ENCODE data around the gene MEGF10. TPM values are rescaled to one million over a fixed set of nuclear protein-coding genes. Genes with fewer than 3 reads are reported as not detected.

The MEGF10 gene
- total RNA-seq, 1 donor from 2014 or later, result 96.1 TPM

- no peak overlapping the region for H3K27ac Mint-ChIP-seq (ENCODE audit: unreplicated experiment)
- peaks cover 2% of the 10 kb centered on the region for H3K9me3 Mint-ChIP-seq
- H3K4me3 Mint-ChIP-seq, result no peak overlapping the region
- DNase-seq (ENCODE audit: low read depth, low spot score), result no peak
- no peaks in the 10 kb centered on the region for H3K27me3 Mint-ChIP-seq (ENCODE audit: low read depth)
- H3K4me1 Mint-ChIP-seq, result peaks cover 78% of the 10 kb centered on the region
- no peak for TF ChIP-seq CTCF (conservative IDR thresholded peaks at IDR 0.05)
- peaks cover 9% of the 10 kb centered on the region for H3K36me3 Mint-ChIP-seq (ENCODE audit: low read depth)
These were observed 18.3 kb downstream of the MEGF10 start for GRCh38 chr5:127308945-127309344.

GRCh38 chr5:127311349-127311748 is 20.8 kb downstream of the MEGF10 start:
- peaks cover 9% of the 10 kb centered on the region for H3K36me3 Mint-ChIP-seq (ENCODE audit: low read depth)
- no peak overlapping the region for H3K4me3 Mint-ChIP-seq
- peaks cover 2% of the 10 kb centered on the region for H3K9me3 Mint-ChIP-seq
- H3K27ac Mint-ChIP-seq (ENCODE audit: unreplicated experiment), result no peak overlapping the region
- no peak for DNase-seq (ENCODE audit: low read depth, low spot score)
- TF ChIP-seq CTCF (conservative IDR thresholded peaks at IDR 0.05), result no peak
- peaks cover 72% of the 10 kb centered on the region for H3K4me1 Mint-ChIP-seq
- H3K27me3 Mint-ChIP-seq (ENCODE audit: low read depth), result no peaks in the 10 kb centered on the region

- Mint-ChIP-seq H3K4me1 (peaks cover 72% of the 10 kb centered on the region), H3K9me3 (peaks cover 6% of the 10 kb centered on the region), H3K36me3 (ENCODE audit: low read depth) (peaks cover 14% of the 10 kb centered on the region), H3K27me3 (ENCODE audit: low read depth) (no peaks in the 10 kb centered on the region), H3K27ac (ENCODE audit: unreplicated experiment) (no peak overlapping the region), H3K4me3 (no peak overlapping the region)
- no peak for TF ChIP-seq CTCF (conservative IDR thresholded peaks at IDR 0.05)
- no peak for DNase-seq (ENCODE audit: low read depth, low spot score)
These were observed 21.4 kb downstream of the MEGF10 start for GRCh38 chr5:127311781-127312525.

GRCh38 chr5:127313379-127313778 is 22.8 kb downstream of the MEGF10 start:
- H3K36me3 Mint-ChIP-seq (ENCODE audit: low read depth), result peaks cover 8% of the 10 kb centered on the region
- H3K9me3 Mint-ChIP-seq, result peaks cover 7% of the 10 kb centered on the region
- H3K27me3 Mint-ChIP-seq (ENCODE audit: low read depth), result no peaks in the 10 kb centered on the region
- H3K4me3 Mint-ChIP-seq, result no peak overlapping the region
- no peak overlapping the region for H3K27ac Mint-ChIP-seq (ENCODE audit: unreplicated experiment)
- no peak for DNase-seq (ENCODE audit: low read depth, low spot score)
- TF ChIP-seq CTCF (conservative IDR thresholded peaks at IDR 0.05), result no peak
- H3K4me1 Mint-ChIP-seq, result peaks cover 57% of the 10 kb centered on the region

- no peaks in the 10 kb centered on the region for H3K27me3 Mint-ChIP-seq (ENCODE audit: low read depth)
These were observed 23.4 kb downstream of the MEGF10 start for GRCh38 chr5:127313847-127314473.

More at GRCh38 chr5:127313847-127314473, 23.4 kb downstream of the MEGF10 start:
- DNase-seq (ENCODE audit: low read depth, low spot score), result peak; percentile 50
- Mint-ChIP-seq H3K9me3 (peaks cover 7% of the 10 kb centered on the region), H3K4me1 (peaks cover 57% of the 10 kb centered on the region), H3K27ac (ENCODE audit: unreplicated experiment) (no peak overlapping the region), H3K4me3 (no peak overlapping the region), H3K36me3 (ENCODE audit: low read depth) (peaks cover 7% of the 10 kb centered on the region)
- TF ChIP-seq CTCF (conservative IDR thresholded peaks at IDR 0.05), result peak; percentile 73

Measured in neural crest cell (in vitro differentiated cells).